GM23338 (cell line): ENCODE results near the gene NUBPL. TPM values are rescaled to one million over a fixed set of nuclear protein-coding genes. Genes with fewer than 3 reads are reported as not detected.
"Not testable (repeated sequence)": the region's sequence is repeated elsewhere in the genome, so short reads cannot be mapped to it uniquely, and the experiment has no call there.

Source experiments
- ATAC-seq: fragments of 200-7000 bp; cut with Tn5 transposase; 3 replicates; pipeline ENCODE4 v1.9.1; 2020
- DNase-seq: peaks from one replicate; pipeline ENCODE4 v3.0.0-alpha.2; 2015; ENCODE audit warnings: low spot score
- H2AFZ ChIP-seq: fragments of 200-600 bp; sonication (generic); 2 replicates; pipeline ENCODE4 v1.8.0; 2016; ENCODE audit warnings: antibody characterized with exemption, mild to moderate bottlenecking, moderate library complexity
- H3F3A ChIP-seq: fragments of 200-600 bp; sonication (generic); replicated peaks from 2 replicates; pipeline ENCODE4 v1.8.0; 2017; ENCODE audit warnings: antibody characterized with exemption, mixed run types, low read depth
- H3K27ac ChIP-seq: fragments of 200-600 bp; sonication (generic); 2 replicates; pipeline ENCODE4 v1.6.1; 2016; ENCODE audit warnings: low read depth
- H3K27me3 ChIP-seq: fragments of 200-600 bp; sonication (generic); 2 replicates; pipeline ENCODE4 v1.8.0; 2016; ENCODE audit warnings: mild to moderate bottlenecking, mixed run types, moderate library complexity; ENCODE audit not compliant: insufficient read depth
- H3K36me3 ChIP-seq: fragments of 200-600 bp; sonication (generic); 2 replicates; pipeline ENCODE4 v1.8.0; 2016; ENCODE audit warnings: mild to moderate bottlenecking; ENCODE audit not compliant: insufficient read depth
- H3K4me1 ChIP-seq: fragments of 200-600 bp; sonication (generic); 2 replicates; pipeline ENCODE4 v1.8.0; 2016; ENCODE audit warnings: mild to moderate bottlenecking, moderate library complexity; ENCODE audit not compliant: insufficient read depth
- H3K4me2 ChIP-seq: fragments of 200-600 bp; sonication (generic); 2 replicates; pipeline ENCODE4 v1.7.1; 2017; ENCODE audit warnings: mixed run types
- H3K4me3 ChIP-seq: fragments of 200-600 bp; sonication (generic); 2 replicates; pipeline ENCODE4 v1.6.1; 2016; ENCODE audit warnings: mixed run types
- H3K79me2 ChIP-seq: fragments of 200-600 bp; sonication (generic); replicated peaks from 2 replicates; pipeline ENCODE4 v1.8.0; 2017; ENCODE audit warnings: mild to moderate bottlenecking; ENCODE audit not compliant: insufficient read depth
- H3K9me2 ChIP-seq: fragments of 200-600 bp; sonication (generic); 2 replicates; pipeline ENCODE4 v1.8.0; 2017; ENCODE audit not compliant: insufficient read depth
- H4K20me1 ChIP-seq: fragments of 200-600 bp; sonication (generic); replicated peaks from 2 replicates; pipeline ENCODE4 v1.8.0; 2017; ENCODE audit warnings: mild to moderate bottlenecking; ENCODE audit not compliant: insufficient read depth
- H3K27ac Mint-ChIP-seq: 2 replicates; pipeline ENCODE4 v1.8.0; 2020; ENCODE audit warnings: inconsistent platforms, mild to moderate bottlenecking, moderate library complexity, mixed read lengths
- H3K27me3 Mint-ChIP-seq: 3 replicates; pipeline ENCODE4 v1.8.0; 2022; ENCODE audit warnings: low read depth, mild to moderate bottlenecking, moderate library complexity, mixed read lengths, inconsistent platforms; ENCODE audit not compliant: insufficient read depth, poor library complexity
- H3K36me3 Mint-ChIP-seq: 3 replicates; pipeline ENCODE4 v1.8.0; 2021; ENCODE audit warnings: low read depth, mild to moderate bottlenecking, inconsistent platforms, moderate library complexity, mixed read lengths
- H3K4me1 Mint-ChIP-seq: 3 replicates; pipeline ENCODE4 v1.8.0; 2020; ENCODE audit warnings: mild to moderate bottlenecking, inconsistent platforms, mixed read lengths
- H3K4me3 Mint-ChIP-seq: 3 replicates; pipeline ENCODE4 v1.8.0; 2021; ENCODE audit warnings: moderate library complexity, mild to moderate bottlenecking, inconsistent platforms, mixed read lengths
- H3K9me3 Mint-ChIP-seq: 3 replicates; pipeline ENCODE4 v1.8.0; 2020; ENCODE audit warnings: moderate library complexity, mild to moderate bottlenecking, inconsistent platforms, mixed read lengths
- CREB1 ChIP-seq: fragments of 250-450 bp; sonication (Bioruptor Pico); IDR thresholded peaks from 2 replicates; pipeline ENCODE4 v1.5.0; 2020; ENCODE audit warnings: low read depth, mild to moderate bottlenecking, moderate library complexity
- EZH2 ChIP-seq: fragments of 200-600 bp; sonication (generic); IDR thresholded peaks from one replicate; pipeline ENCODE4 v1.8.0; 2017; ENCODE audit warnings: antibody characterized with exemption, mild to moderate bottlenecking, low read depth; ENCODE audit not compliant: unreplicated experiment
- JUNB ChIP-seq: IDR thresholded peaks from one replicate; pipeline ENCODE4 v1.6.1; 2016; ENCODE audit warnings: antibody characterized with exemption; ENCODE audit not compliant: unreplicated experiment
- NANOG ChIP-seq: IDR thresholded peaks from 2 replicates; pipeline ENCODE4 v1.6.1; 2016; ENCODE audit warnings: antibody characterized with exemption, borderline replicate concordance
- POLR2AphosphoS5 ChIP-seq: IDR thresholded peaks from 2 replicates; pipeline ENCODE4 v1.6.1; 2016; ENCODE audit warnings: antibody characterized with exemption, low read depth
- STAT1 ChIP-seq: IDR thresholded peaks from one replicate; pipeline ENCODE4 v1.6.1; 2016; ENCODE audit warnings: antibody characterized with exemption; ENCODE audit not compliant: unreplicated experiment
- ZNF114 ChIP-seq: fragments of 250-450 bp; sonication (Bioruptor Pico); IDR thresholded peaks from 2 replicates; pipeline ENCODE4 v1.5.0; 2020; ENCODE audit warnings: mild to moderate bottlenecking, moderate library complexity
- ZNF331 ChIP-seq: fragments of 250-450 bp; sonication (Bioruptor Pico); IDR thresholded peaks from 2 replicates; pipeline ENCODE4 v1.5.0; 2020; ENCODE audit warnings: low read depth, mild to moderate bottlenecking, moderate library complexity
- polyA plus RNA-seq: library from polyadenylated mRNA; unstranded; fragments of >200 nt; fragmentation: Nextera tagmentation; extraction: Ambion mirVana; gene quantifications from 2 replicates; pipeline ENCODE4 v1.2.1, GENCODE V29; 2016
- total RNA-seq: library from RNA; depleted of rRNA; stranded (reverse); fragments of >200 nt; shearing (Covaris generic); gene quantifications from 2 replicates; pipeline ENCODE4 v1.2.3, GENCODE V29; 2014
- TF ChIP-seq, protein P1 (sequence below): IDR thresholded peaks from 2 replicates; pipeline ENCODE4 v1.6.1; 2016; ENCODE audit warnings: antibody characterized with exemption
- TF ChIP-seq, protein P2 (sequence below): IDR thresholded peaks from one replicate; pipeline ENCODE4 v1.6.1; 2018; ENCODE audit warnings: antibody characterized with exemption; ENCODE audit not compliant: unreplicated experiment

Gene NUBPL
- total and polyA plus RNA-seq, 2 experiments from 2014 or later: 6.1 to 20.7 TPM

DNA sequence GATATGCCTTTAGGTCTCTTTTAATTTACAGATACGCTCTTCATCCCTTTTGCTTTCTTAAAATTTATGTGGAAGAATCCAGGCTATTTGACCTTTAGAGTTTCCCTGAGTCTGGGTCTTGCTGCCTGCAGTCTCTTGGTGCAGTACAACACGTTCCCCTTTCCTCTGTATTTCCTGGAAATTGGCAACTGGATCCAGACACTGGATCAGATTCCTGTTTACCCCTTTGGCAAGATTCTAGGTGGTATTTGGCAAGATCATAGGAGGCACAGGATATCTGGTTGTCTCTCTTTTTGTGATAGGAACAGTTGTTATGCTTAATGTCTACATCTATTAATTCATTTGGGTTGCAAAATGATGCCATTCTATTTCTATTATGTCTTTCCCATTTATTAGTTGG is 328.1 kb downstream of the NUBPL start:
- no peak overlapping the region for H3K4me3 Mint-ChIP-seq
- DNase-seq: no peak
- no peaks in the 10 kb centered on the region for H3F3A ChIP-seq
- no peaks in the 10 kb centered on the region for H3K36me3 Mint-ChIP-seq
- H3K27ac ChIP-seq: no peak overlapping the region
- no peaks in the 10 kb centered on the region for H3K27me3 ChIP-seq
- no peaks in the 10 kb centered on the region for H3K9me3 Mint-ChIP-seq
- H3K4me1 ChIP-seq: peaks cover 3% of the 10 kb centered on the region; the same call in 1 of the 2 replicates
- no peak for TF ChIP-seq STAT1
- H3K9me2 ChIP-seq: no peaks in the 10 kb centered on the region
- no peak for ATAC-seq
- H3K36me3 ChIP-seq: no peaks in the 10 kb centered on the region
- no peak overlapping the region for H2AFZ ChIP-seq
- no peaks in the 10 kb centered on the region for H4K20me1 ChIP-seq
- no peaks in the 10 kb centered on the region for H3K79me2 ChIP-seq
- H3K4me2 ChIP-seq: no peak overlapping the region
- H3K27me3 Mint-ChIP-seq: no peaks in the 10 kb centered on the region
- H3K4me3 ChIP-seq: no peak overlapping the region
- H3K27ac Mint-ChIP-seq: no peak overlapping the region
- H3K4me1 Mint-ChIP-seq: peaks cover 19% of the 10 kb centered on the region

DNA sequence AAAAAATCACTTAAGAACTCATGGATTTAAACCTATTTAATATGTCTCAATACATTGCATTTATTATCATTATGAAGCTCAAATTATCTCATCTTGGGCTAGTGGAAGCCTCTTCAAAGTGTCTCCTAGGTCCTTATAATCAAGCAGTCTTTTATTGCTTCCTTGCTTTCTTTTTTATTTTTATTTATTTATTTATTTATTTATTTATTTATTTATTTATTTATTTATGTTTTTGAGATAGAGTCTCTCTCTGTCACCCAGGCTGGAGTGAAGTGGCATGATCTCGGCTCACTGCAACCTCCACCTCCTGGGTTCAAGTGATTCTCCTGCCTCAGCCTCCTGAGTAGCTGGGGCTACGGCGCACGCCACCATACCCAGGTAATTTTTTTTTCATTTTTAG is 329.0 kb downstream of the NUBPL start:
- DNase-seq, H3K4me3 ChIP-seq, H3K36me3 Mint-ChIP-seq, ATAC-seq, H3K27ac Mint-ChIP-seq, H3K27ac ChIP-seq, H3K79me2 ChIP-seq, H2AFZ ChIP-seq, H4K20me1 ChIP-seq, H3K4me1 ChIP-seq, H3K27me3 ChIP-seq, H3K9me3 Mint-ChIP-seq, H3K4me2 ChIP-seq, H3K4me3 Mint-ChIP-seq, H3K36me3 ChIP-seq, H3K9me2 ChIP-seq, H3F3A ChIP-seq, H3K27me3 Mint-ChIP-seq: not testable (repeated sequence)
- peaks cover 22% of the 10 kb centered on the region for H3K4me1 Mint-ChIP-seq

DNA sequence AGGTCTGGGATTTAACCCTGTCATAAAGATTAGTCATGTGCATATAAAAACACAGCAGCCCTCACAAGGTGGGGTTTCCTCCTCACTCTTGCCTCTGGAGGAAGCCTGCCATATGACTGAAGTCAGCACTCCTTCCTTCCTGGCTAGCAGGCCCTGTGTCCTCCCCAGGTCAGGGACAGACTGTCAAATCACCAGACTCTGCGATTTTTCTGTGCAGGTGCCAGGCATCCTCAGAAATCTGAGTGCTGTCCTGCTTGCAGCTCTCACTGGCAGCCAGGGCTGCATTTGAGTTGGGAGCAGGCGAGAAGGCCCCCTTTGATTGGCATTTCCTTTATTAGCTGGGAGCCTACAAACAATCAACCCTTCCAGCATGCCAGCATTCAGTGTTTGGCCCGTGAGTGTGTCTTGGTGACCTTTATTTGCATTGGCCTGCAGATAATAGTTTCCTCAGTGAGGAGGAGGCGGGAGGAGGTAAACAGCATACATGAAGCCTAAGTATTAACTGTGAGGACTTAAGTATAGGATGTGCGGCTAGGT is 332.1 kb downstream of the NUBPL start:
- Mint-ChIP-seq H3K4me3 (no peak overlapping the region), H3K4me1 (peaks cover 28% of the 10 kb centered on the region), H3K36me3 (no peaks in the 10 kb centered on the region), H3K27ac (no peak overlapping the region), H3K9me3 (no peaks in the 10 kb centered on the region), H3K27me3 (no peaks in the 10 kb centered on the region)
- Histone ChIP-seq H4K20me1 (no peaks in the 10 kb centered on the region), H3K4me3 (no peak overlapping the region), H3K27me3 (no peaks in the 10 kb centered on the region), H3K4me1 (peaks cover 3% of the 10 kb centered on the region; the same call in 1 of the 2 replicates), H3K27ac (no peak overlapping the region), H3F3A (no peaks in the 10 kb centered on the region), H3K36me3 (no peaks in the 10 kb centered on the region), H3K4me2 (no peak overlapping the region), H3K79me2 (no peaks in the 10 kb centered on the region), H3K9me2 (no peaks in the 10 kb centered on the region), H2AFZ (peak overlapping the region; percentile 85)
- ATAC-seq (peak; percentile 46; the same call in 2 of the 3 replicates), DNase-seq (peak; percentile 16)
- TF ChIP-seq ZNF114 (no peak), EZH2 (no peak), ZNF331 (no peak), JUNB (no peak), POLR2AphosphoS5 (no peak), NANOG (no peak), STAT1 (no peak), CREB1 (CRISPR knock-in tag) (no peak)
- TF ChIP-seq, protein P1, sequence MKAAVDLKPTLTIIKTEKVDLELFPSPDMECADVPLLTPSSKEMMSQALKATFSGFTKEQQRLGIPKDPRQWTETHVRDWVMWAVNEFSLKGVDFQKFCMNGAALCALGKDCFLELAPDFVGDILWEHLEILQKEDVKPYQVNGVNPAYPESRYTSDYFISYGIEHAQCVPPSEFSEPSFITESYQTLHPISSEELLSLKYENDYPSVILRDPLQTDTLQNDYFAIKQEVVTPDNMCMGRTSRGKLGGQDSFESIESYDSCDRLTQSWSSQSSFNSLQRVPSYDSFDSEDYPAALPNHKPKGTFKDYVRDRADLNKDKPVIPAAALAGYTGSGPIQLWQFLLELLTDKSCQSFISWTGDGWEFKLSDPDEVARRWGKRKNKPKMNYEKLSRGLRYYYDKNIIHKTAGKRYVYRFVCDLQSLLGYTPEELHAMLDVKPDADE: no peak
- TF ChIP-seq, protein P2, sequence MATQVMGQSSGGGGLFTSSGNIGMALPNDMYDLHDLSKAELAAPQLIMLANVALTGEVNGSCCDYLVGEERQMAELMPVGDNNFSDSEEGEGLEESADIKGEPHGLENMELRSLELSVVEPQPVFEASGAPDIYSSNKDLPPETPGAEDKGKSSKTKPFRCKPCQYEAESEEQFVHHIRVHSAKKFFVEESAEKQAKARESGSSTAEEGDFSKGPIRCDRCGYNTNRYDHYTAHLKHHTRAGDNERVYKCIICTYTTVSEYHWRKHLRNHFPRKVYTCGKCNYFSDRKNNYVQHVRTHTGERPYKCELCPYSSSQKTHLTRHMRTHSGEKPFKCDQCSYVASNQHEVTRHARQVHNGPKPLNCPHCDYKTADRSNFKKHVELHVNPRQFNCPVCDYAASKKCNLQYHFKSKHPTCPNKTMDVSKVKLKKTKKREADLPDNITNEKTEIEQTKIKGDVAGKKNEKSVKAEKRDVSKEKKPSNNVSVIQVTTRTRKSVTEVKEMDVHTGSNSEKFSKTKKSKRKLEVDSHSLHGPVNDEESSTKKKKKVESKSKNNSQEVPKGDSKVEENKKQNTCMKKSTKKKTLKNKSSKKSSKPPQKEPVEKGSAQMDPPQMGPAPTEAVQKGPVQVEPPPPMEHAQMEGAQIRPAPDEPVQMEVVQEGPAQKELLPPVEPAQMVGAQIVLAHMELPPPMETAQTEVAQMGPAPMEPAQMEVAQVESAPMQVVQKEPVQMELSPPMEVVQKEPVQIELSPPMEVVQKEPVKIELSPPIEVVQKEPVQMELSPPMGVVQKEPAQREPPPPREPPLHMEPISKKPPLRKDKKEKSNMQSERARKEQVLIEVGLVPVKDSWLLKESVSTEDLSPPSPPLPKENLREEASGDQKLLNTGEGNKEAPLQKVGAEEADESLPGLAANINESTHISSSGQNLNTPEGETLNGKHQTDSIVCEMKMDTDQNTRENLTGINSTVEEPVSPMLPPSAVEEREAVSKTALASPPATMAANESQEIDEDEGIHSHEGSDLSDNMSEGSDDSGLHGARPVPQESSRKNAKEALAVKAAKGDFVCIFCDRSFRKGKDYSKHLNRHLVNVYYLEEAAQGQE: no peak
